Liver (tissue), 9 donors: ENCODE data around the gene CMTM2. TPM values are rescaled to one million over a fixed set of nuclear protein-coding genes. Genes with fewer than 3 reads are reported as not detected.
A peak's percentile ranks its signal among the peaks of the same experiment; 100 is the strongest.

Experiments
- DNase-seq: peaks from one replicate; pipeline ENCODE4 v3.0.0-alpha.2; 2017; ENCODE audit warnings: low spot score
- H3K27ac ChIP-seq, 2 donors: one replicate each; pipeline ENCODE4 v1.7.0; 2013; ENCODE audit warnings: inconsistent platforms in 2 of 2, low read length in 2 of 2, control low read depth in 1 of 2, low read depth in 1 of 2, mild to moderate bottlenecking in 1 of 2
- H3K27me3 ChIP-seq, 4 donors: one replicate each; pipeline versions ENCODE4 v1.6.1 to v1.7.0; 2013; ENCODE audit warnings: low read length in 3 of 4, inconsistent platforms in 1 of 4, mild to moderate bottlenecking in 1 of 4, moderate library complexity in 1 of 4; ENCODE audit not compliant: control insufficient read depth in 4 of 4, insufficient read depth in 4 of 4
- H3K36me3 ChIP-seq, 4 donors: one replicate each; pipeline versions ENCODE4 v1.6.1 to v1.7.0; 2013; ENCODE audit warnings: low read length in 3 of 4, mild to moderate bottlenecking in 3 of 4, low read depth in 1 of 4, moderate library complexity in 1 of 4; ENCODE audit not compliant: control insufficient read depth in 4 of 4, insufficient read depth in 3 of 4
- H3K4me1 ChIP-seq, 4 donors: one replicate each; pipeline versions ENCODE4 v1.6.1 to v1.7.0; 2013; ENCODE audit warnings: low read length in 3 of 4, mild to moderate bottlenecking in 3 of 4, moderate library complexity in 1 of 4; ENCODE audit not compliant: control insufficient read depth in 4 of 4, insufficient read depth in 4 of 4
- H3K4me3 ChIP-seq, 3 donors: one replicate each; pipeline versions ENCODE4 v1.6.1 to v1.7.0; 2013; ENCODE audit warnings: low read length in 3 of 3, control low read depth in 1 of 3, low read depth in 1 of 3, mild to moderate bottlenecking in 1 of 3
- H3K9ac ChIP-seq, 2 donors: one replicate each; pipeline ENCODE4 v1.7.0; 2013; ENCODE audit warnings: low read length in 2 of 2, mild to moderate bottlenecking in 2 of 2, moderate library complexity in 2 of 2, control low read depth in 1 of 2, low read depth in 1 of 2
- H3K9me3 ChIP-seq, 4 donors: one replicate each; pipeline versions ENCODE4 v1.6.1 to v1.7.0; 2013; ENCODE audit warnings: low read length in 3 of 4; ENCODE audit not compliant: control insufficient read depth in 4 of 4
- EGR1 ChIP-seq, 2 donors: IDR thresholded peaks; 2 replicates each; pipeline ENCODE4 v1.6.1; 2016 to 2018; ENCODE audit warnings: antibody characterized with exemption in 2 of 2, low read depth in 2 of 2
- FOXA2 ChIP-seq: IDR thresholded peaks from 2 replicates; pipeline ENCODE4 v1.6.1; 2016; ENCODE audit warnings: antibody characterized with exemption
- GABPA ChIP-seq, 2 donors: IDR thresholded peaks in 1 of 2; conservative IDR thresholded peaks in 1 of 2; 2 replicates each; pipeline ENCODE4 v1.6.1; 2016; ENCODE audit warnings: antibody characterized with exemption in 2 of 2, mild to moderate bottlenecking in 1 of 2, moderate library complexity in 1 of 2
- HNF4A ChIP-seq, 2 donors: conservative IDR thresholded peaks; 2 replicates each; pipeline ENCODE4 v1.6.1; 2016; ENCODE audit warnings: antibody characterized with exemption in 2 of 2, mild to moderate bottlenecking in 2 of 2
- NR2F2 ChIP-seq: IDR thresholded peaks from 2 replicates; pipeline ENCODE4 v1.6.1; 2016; ENCODE audit warnings: antibody characterized with exemption
- RAD21 ChIP-seq, 2 donors: IDR thresholded peaks; 2 replicates each; pipeline ENCODE4 v1.6.1; 2016; ENCODE audit warnings: antibody characterized with exemption in 2 of 2, mild to moderate bottlenecking in 2 of 2
- RXRA ChIP-seq, 2 donors: IDR thresholded peaks; 2 replicates each; pipeline ENCODE4 v1.6.1; 2017 to 2018; ENCODE audit warnings: antibody characterized with exemption in 2 of 2, mild to moderate bottlenecking in 1 of 2
- SP1 ChIP-seq: IDR thresholded peaks from 2 replicates; pipeline ENCODE4 v1.6.1; 2018; ENCODE audit warnings: antibody characterized with exemption, mild to moderate bottlenecking
- TAF1 ChIP-seq: conservative IDR thresholded peaks from 2 replicates; pipeline ENCODE4 v1.6.1; 2016; ENCODE audit warnings: antibody characterized with exemption, mild to moderate bottlenecking
- YY1 ChIP-seq: IDR thresholded peaks from 2 replicates; pipeline ENCODE4 v1.6.1; 2016; ENCODE audit warnings: antibody characterized with exemption, mild to moderate bottlenecking
- WGBS: extraction: QIAGEN DNeasy Blood & Tissue Kit; methylation state at CpG from one replicate; pipeline ENCODE4 v1.1.7; 2013; 5-methylcytosine and 5-hydroxymethylcytosine counted together
- polyA plus RNA-seq, 2 donors: library from polyadenylated mRNA; stranded (reverse) in 1 of 2; unstranded in 1 of 2; fragments of 200-250 nt in 1 of 2; fragments of >200 nt in 1 of 2; fragmentation: Nextera tagmentation in 1 of 2; extraction: Ambion mirVana in 1 of 2; gene quantifications; one replicate each; pipeline versions ENCODE4 v1.2.1 to v1.2.3, GENCODE V29; 2013 to 2015
- total RNA-seq, 2 donors: library from RNA; depleted of rRNA; stranded (reverse); fragments of >200 nt; gene quantifications; one replicate each; pipeline ENCODE4 v1.2.3, GENCODE V29; 2014
- TF ChIP-seq, protein P1 (sequence below): IDR thresholded peaks from 2 replicates; pipeline ENCODE4 v1.6.1; 2016; ENCODE audit warnings: antibody characterized with exemption, mild to moderate bottlenecking
- TF ChIP-seq, protein P2 (sequence below): fragments of 150-350 bp; IDR thresholded peaks from 2 replicates; pipeline ENCODE4 v1.5.1; 2017; ENCODE audit warnings: improper control_type of control experiment, low read depth, low read length; ENCODE audit not compliant: missing input control
- donor health status: healthy.
- donor health status: healthy.
- donor health status: healthy.
- donor health status: healthy.
- donor health status: healthy.

CMTM2 gene
- total and polyA plus RNA-seq, 4 donors, result 0.50 to 1.1 (median 0.62) TPM

DNA sequence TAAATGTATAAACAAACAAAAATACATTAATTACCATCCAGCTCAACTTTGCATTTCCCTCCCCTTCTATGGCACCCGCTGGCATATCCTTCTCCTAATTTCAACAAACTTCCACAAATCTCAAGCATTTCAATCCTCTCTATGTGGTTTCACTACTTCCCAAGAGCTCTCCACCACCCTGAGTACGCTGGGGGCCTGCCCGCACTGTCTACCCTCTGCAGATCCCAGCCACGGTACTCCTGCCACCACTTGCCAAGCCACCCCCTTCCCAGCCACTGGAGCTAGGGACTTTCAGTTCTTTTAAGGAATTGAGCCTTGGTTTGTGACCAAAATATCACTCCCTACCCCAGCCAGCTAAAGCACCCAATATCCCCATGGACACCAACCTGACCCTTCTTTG lies 31.2 kb upstream of the CMTM2 start (continued):
- TF ChIP-seq, protein P1, sequence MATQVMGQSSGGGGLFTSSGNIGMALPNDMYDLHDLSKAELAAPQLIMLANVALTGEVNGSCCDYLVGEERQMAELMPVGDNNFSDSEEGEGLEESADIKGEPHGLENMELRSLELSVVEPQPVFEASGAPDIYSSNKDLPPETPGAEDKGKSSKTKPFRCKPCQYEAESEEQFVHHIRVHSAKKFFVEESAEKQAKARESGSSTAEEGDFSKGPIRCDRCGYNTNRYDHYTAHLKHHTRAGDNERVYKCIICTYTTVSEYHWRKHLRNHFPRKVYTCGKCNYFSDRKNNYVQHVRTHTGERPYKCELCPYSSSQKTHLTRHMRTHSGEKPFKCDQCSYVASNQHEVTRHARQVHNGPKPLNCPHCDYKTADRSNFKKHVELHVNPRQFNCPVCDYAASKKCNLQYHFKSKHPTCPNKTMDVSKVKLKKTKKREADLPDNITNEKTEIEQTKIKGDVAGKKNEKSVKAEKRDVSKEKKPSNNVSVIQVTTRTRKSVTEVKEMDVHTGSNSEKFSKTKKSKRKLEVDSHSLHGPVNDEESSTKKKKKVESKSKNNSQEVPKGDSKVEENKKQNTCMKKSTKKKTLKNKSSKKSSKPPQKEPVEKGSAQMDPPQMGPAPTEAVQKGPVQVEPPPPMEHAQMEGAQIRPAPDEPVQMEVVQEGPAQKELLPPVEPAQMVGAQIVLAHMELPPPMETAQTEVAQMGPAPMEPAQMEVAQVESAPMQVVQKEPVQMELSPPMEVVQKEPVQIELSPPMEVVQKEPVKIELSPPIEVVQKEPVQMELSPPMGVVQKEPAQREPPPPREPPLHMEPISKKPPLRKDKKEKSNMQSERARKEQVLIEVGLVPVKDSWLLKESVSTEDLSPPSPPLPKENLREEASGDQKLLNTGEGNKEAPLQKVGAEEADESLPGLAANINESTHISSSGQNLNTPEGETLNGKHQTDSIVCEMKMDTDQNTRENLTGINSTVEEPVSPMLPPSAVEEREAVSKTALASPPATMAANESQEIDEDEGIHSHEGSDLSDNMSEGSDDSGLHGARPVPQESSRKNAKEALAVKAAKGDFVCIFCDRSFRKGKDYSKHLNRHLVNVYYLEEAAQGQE, result no peak
- TF ChIP-seq RXRA (IDR thresholded peaks at IDR 0.05) (no peak), HNF4A (conservative IDR thresholded peaks at IDR 0.05) (no peak)

DNA sequence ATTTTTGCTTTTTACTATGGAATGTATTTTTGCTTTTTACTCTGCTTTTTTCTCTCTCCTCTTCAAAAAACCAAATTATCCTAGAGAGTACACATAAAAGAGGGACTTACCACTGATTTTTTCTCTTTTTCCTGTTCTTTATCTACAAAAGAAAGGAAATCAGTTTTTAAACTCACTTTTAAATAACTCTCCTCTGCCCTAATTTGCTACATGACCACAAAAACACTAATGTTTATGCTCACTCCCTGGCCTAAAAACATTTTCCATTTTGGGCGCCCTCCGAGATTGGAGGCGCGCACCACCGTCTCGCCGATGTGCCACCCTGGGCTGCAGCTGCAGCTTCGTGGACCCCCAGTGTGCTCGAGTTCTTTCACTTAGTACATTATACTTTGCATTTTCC lies 30.4 kb upstream of the CMTM2 start:
- WGBS, result 78% methylated on average over 9 of the region's 9 CpGs
- DNase-seq, result no peak
- peaks cover 0 to 1% (median 0%) of the 10 kb centered on the region in 4 donors for H3K36me3 ChIP-seq
- TF ChIP-seq TAF1 (no peak), RAD21 (IDR thresholded peaks at IDR 0.05) (no peak), SP1 (no peak), FOXA2 (no peak), HNF4A (conservative IDR thresholded peaks at IDR 0.05) (no peak), NR2F2 (no peak), RXRA (IDR thresholded peaks at IDR 0.05) (no peak), GABPA (IDR thresholded peaks at IDR 0.05 in 1 of 2, conservative IDR thresholded peaks at IDR 0.05 in 1 of 2) (no peak)
- TF ChIP-seq, protein P1, result no peak
- peak overlapping the region in 2 of 3 donors; percentile 83 to 88 for H3K4me3 ChIP-seq
- no peaks in the 10 kb centered on the region for H3K27me3 ChIP-seq
- peaks cover 2 to 31% (median 22%) of the 10 kb centered on the region in 4 donors for H3K4me1 ChIP-seq
- H3K9ac ChIP-seq, result peak overlapping the region; percentile 81 to 85
- H3K27ac ChIP-seq, result peak overlapping the region; percentile 90 to 94
- no peaks in the 10 kb centered on the region for H3K9me3 ChIP-seq

DNA sequence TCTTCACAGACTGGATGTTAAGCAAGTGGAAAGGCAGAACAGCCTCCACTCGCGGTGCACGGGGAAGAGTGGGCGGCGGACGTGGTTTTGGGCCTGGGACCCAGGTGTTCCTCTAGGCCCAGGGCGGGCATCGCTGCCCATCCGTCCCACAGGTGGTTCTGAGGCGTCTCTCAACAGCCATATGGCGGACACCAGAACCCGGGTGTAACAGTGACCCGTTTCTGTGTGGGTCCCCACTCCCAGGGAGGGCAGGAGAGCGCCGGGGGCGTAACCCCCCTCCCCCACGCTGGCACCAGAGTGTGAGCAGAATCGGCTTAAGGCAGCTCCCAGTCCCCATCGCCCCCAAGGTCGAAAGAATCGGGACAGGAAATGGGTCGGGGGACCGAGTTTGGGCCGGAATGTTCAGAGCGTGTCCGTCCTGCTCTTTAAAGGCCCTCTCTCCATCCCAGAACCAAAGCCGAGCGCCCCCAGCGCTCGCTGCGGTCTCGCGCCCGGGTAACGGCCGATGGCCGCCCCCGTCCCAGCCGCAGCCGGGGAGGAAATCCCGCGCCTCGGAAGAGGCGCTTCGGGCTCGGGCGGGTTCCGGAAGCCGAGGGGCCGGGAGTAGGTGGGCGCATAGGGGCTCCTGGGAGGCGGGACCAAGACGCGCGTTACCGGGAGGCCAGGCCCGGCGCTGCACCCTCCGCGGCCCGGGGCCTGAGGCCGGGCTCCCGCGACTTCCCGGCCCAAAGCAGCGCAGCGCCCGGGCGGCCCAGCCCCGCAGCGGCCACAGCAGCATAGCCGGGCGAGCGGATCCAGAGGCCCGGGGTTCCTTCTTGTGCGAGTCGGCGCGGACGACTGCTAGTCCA lies 29.8 kb upstream of the CMTM2 start, which contains the start of gene TK2:
TSS of gene TK2 (minus strand) at position 839 of the 848 bp plus-strand sequence. CDS start at position 778, 61 bp downstream.
- no peaks in the 10 kb centered on the region for H3K9me3 ChIP-seq
- H3K27me3 ChIP-seq, result no peaks in the 10 kb centered on the region
- peak within 1 kb of the TSS; percentile 90 to 94 for H3K27ac ChIP-seq
- TF ChIP-seq EGR1 (IDR thresholded peaks at IDR 0.05; ENCODE audit: low read depth in 2 of 2) (no peak), YY1 (peak; percentile 22)
- TF ChIP-seq, protein P2, sequence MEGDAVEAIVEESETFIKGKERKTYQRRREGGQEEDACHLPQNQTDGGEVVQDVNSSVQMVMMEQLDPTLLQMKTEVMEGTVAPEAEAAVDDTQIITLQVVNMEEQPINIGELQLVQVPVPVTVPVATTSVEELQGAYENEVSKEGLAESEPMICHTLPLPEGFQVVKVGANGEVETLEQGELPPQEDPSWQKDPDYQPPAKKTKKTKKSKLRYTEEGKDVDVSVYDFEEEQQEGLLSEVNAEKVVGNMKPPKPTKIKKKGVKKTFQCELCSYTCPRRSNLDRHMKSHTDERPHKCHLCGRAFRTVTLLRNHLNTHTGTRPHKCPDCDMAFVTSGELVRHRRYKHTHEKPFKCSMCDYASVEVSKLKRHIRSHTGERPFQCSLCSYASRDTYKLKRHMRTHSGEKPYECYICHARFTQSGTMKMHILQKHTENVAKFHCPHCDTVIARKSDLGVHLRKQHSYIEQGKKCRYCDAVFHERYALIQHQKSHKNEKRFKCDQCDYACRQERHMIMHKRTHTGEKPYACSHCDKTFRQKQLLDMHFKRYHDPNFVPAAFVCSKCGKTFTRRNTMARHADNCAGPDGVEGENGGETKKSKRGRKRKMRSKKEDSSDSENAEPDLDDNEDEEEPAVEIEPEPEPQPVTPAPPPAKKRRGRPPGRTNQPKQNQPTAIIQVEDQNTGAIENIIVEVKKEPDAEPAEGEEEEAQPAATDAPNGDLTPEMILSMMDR, result peak; percentile 18
- peak within 1 kb of the TSS; percentile 81 to 85 for H3K9ac ChIP-seq
- WGBS, result 3% methylated on average over 80 of the region's 80 CpGs
- H3K36me3 ChIP-seq, result peaks cover 0 to 1% (median 0%) of the 10 kb centered on the region in 4 donors
- H3K4me3 ChIP-seq, result peak within 1 kb of the TSS; percentile 73 to 88 (median 83)
- H3K4me1 ChIP-seq, result peaks cover 2 to 31% (median 22%) of the 10 kb centered on the region in 4 donors
- peak; percentile 70 for DNase-seq
